HCEC 1CT (cell line): ENCODE results near the gene TTC1.
A peak's percentile ranks its signal among the peaks of the same experiment; 100 is the strongest.

Experiments
- DNase-seq: peaks from one replicate; pipeline ENCODE4 v3.0.0-alpha.2; 2017

TTC1 gene

DNA sequence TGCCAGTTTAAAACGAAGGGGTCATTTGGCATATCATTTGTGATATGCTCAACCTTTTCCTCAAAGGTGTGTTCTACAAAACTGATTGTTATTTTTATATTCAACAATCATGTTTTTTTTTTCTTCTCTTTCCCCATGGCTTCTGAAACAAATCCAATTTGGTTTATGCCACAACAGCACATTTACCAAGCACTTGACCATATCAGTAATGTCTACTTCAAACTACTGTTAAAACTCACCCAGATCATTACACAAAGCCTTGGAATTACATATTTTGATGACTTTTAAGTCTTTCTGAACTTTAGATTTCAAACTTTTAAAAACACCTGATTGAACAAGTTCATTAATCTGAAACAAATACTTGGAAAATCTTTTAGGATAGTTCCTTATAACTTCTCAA, 81.1 kb downstream of the TTC1 start:
- no peak for DNase-seq

DNA sequence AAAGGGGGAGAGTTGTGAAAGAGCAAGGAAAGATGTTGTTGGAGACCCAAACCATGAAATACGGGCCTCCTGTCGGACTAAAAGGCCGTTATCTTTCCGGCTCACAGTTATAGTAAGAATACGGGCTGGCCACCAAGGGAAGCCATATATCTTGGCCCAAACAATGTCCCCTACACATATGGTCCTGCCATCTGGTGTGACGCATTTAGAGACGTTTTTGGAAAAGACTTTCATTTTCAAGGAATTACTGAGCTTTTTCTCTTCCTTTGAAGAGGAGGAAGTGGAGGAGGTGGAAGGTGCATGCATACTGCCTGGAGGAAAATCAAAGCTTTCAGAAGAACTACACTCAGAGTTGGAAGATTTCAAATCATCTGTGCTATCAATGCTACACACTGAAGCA, 83.6 kb downstream of the TTC1 start:
- no peak for DNase-seq

- no peak for DNase-seq
These were observed 84.2 kb downstream of the TTC1 start for GRCh38 chr5:160092960-160093707.

GRCh38 chr5:160096178-160096577, 87.2 kb downstream of the TTC1 start:
- no peak for DNase-seq

DNA sequence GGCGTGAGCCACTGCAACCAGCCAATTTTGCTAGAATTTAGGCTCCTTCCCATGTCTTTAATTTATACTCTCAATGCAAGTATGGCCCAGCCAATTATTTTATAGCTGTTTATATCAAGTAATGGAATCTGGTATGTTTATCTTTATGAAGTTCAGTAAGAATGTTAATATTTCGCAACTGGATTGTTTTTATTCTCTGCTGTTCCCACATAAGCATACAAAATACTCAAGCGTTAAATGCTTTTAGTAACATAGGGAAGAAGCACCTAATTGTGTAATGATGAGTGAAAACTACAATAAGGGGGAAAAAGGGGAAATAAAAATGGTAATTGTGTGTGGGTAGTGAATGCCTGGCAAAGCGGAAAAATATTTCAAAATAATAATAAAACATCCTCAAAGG, 89.1 kb downstream of the TTC1 start:
- peak; percentile 68 for DNase-seq

DNA sequence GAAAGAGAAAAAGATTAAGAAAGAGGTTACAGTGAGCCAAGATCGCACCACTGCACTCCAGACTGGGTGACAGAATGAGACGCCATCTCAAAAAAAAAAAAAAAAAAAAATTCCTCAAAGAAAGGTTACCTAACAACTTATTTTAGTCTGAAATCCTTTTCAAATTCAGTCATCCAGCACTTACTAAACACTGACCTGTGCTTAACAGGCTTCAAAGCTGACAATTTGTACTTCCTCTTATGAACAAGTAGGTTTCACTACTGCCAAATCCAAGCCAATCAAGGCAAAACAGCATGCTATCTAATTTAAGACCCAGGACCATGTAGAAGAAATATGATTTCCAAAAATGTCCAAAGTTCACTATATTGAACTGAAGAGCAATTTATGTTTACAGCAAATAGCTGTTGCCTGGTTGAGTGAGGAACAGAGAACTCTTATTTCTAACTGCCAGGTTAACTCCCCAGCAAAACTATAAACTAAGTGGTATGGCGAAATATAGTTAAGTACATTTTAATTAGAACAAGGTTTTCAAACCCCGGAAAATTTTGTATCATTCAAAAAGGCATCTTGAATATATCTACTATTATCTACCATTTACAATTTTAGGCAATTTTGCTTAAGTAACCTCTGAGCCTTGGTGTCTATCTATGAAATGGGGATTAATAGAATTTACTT, 96.9 kb downstream of the TTC1 start:
- DNase-seq, result no peak

GRCh38 chr5:160108124-160108523, 99.2 kb downstream of the TTC1 start:
- no peak for DNase-seq
